ENCODE data around the gene RNU7-1. TPM values are rescaled to one million over a fixed set of nuclear protein-coding genes. Genes with fewer than 3 reads are reported as not detected.

The RNU7-1 gene
- total and polyA plus RNA-seq, 10 of the 15 experiments (the other 5 are each of a cell fraction or from before 2014, with no cell fraction given) = not detected

- TF ChIP-seq ZNF592 (IDR thresholded peaks at IDR 0.05) (0 out of 2 replicates have a peak, but pooled peaks have one; percentile 43), SMC3 (IDR thresholded peaks at IDR 0.05; ENCODE audit: borderline replicate concordance, low read length) (no peak), CREM (IDR thresholded peaks at IDR 0.05; ENCODE audit: low read depth) (0 out of 2 replicates have a peak, but pooled peaks have one; percentile 27), ZBTB33 (IDR thresholded peaks at IDR 0.05) (no peak), CBX5 (IDR thresholded peaks at IDR 0.05; ENCODE audit: low read depth) (no peak), CREB1 (IDR thresholded peaks at IDR 0.05; ENCODE audit: low read depth) (no peak), HCFC1 (IDR thresholded peaks at IDR 0.05; ENCODE audit: low read length) (no peak), KLF5 (IDR thresholded peaks at IDR 0.05; ENCODE audit: partially characterized antibody) (peak; percentile 33), MTA2 (IDR thresholded peaks at IDR 0.05; ENCODE audit: low read depth) (peak; percentile 44), IKZF2 (IDR thresholded peaks at IDR 0.05) (peak; percentile 41 to 61; a peak in 3 of 4 replicates), POLR2AphosphoS2 (IDR thresholded peaks at IDR 0.05; ENCODE audit: low read depth, low read length) (peak; percentile 78; the same call in 1 of the 2 replicates), ZBED1 (IDR thresholded peaks at IDR 0.05; ENCODE audit: borderline replicate concordance) (peak; percentile 13; the same call in 1 of the 2 replicates), ZNF622 (IDR thresholded peaks at IDR 0.05) (no peak), FOXK2 (IDR thresholded peaks at IDR 0.05) (no peak), ZSCAN29 (IDR thresholded peaks at IDR 0.05) (no peak), SIX5 (IDR thresholded peaks at IDR 0.05; ENCODE audit: low read depth, low read length, severe bottlenecking) (no peak), ZBTB11 (CRISPR knock-in tag; IDR thresholded peaks at IDR 0.05) (no peak), RELA (IDR thresholded peaks at IDR 0.05; ENCODE audit: borderline replicate concordance, partially characterized antibody) (no peak), ASH2L (IDR thresholded peaks at IDR 0.05; ENCODE audit: borderline replicate concordance, low read depth) (no peak), JUND (IDR thresholded peaks at IDR 0.05; ENCODE audit: low read depth, low read length) (no peak), EP300 (IDR thresholded peaks at IDR 0.05; ENCODE audit: borderline replicate concordance in 1 of 2, control insufficient read depth in 1 of 2, low read depth in 2 of 2, low read length in 2 of 2) (no peak), TAF1 (IDR thresholded peaks at IDR 0.05; ENCODE audit: borderline replicate concordance, low read depth, low read length) (peak; percentile 79; the same call in 1 of the 2 replicates)
These were observed 7.4 kb downstream of the RNU7-1 start, which contains the start of gene PTPN6 (continued) for GRCh38 chr12:6950811-6951540.

Data from GM12878 (cell line).